Right lobe of liver (tissue), 6 donors: ENCODE results near the gene SPAG4. TPM values are rescaled to one million over a fixed set of nuclear protein-coding genes. Genes with fewer than 3 reads are reported as not detected.

Experiments used
- ATAC-seq, 4 donors: fragments of 200-7000 bp; cut with Tn5 transposase; one replicate each; pipeline ENCODE4 v1.9.1; 2020; ENCODE audit warnings: mild to moderate bottlenecking in 4 of 4, moderate library complexity in 4 of 4
- DNase-seq, 3 donors: peaks; one replicate each; pipeline ENCODE4 v3.0.0-alpha.2; 2020
- H3K27ac ChIP-seq, 3 donors: fragments of 200-600 bp; one replicate each; pipeline ENCODE4 v1.8.0; 2022
- H3K27me3 ChIP-seq, 2 donors: fragments of 200-600 bp; one replicate each; pipeline ENCODE4 v1.8.0; 2022
- H3K36me3 ChIP-seq, 4 donors: fragments of 200-600 bp; sonication (generic) in 1 of 4; one replicate each; pipeline versions ENCODE4 v1.5.1 to v1.8.0; 2017 to 2022; ENCODE audit warnings: control low read depth in 1 of 4
- H3K4me1 ChIP-seq, 4 donors: fragments of 200-600 bp; sonication (generic) in 1 of 4; one replicate each; pipeline versions ENCODE4 v1.5.1 to v1.8.0; 2017 to 2022; ENCODE audit warnings: control low read depth in 1 of 4
- H3K4me3 ChIP-seq, 3 donors: fragments of 200-600 bp; one replicate each; pipeline ENCODE4 v1.8.0; 2022
- H3K9me3 ChIP-seq, 4 donors: fragments of 200-600 bp; sonication (generic) in 1 of 4; one replicate each; pipeline versions ENCODE4 v1.5.1 to v1.8.0; 2017 to 2022; ENCODE audit warnings: control low read depth in 1 of 4
- CTCF ChIP-seq, 4 donors: fragments of 200-600 bp in 3 of 4; fragments of 450-650 bp in 1 of 4; IDR thresholded peaks; one replicate each; pipeline versions ENCODE4 v1.5.1 to v1.8.0; 2016 to 2022; ENCODE audit warnings: antibody characterized with exemption in 4 of 4, mild to moderate bottlenecking in 2 of 4
- POLR2A ChIP-seq: fragments of 450-650 bp; IDR thresholded peaks from one replicate; pipeline ENCODE4 v1.6.1; 2017; ENCODE audit warnings: antibody characterized with exemption, mild to moderate bottlenecking
- WGBS: methylation state at CpG from one replicate; pipeline ENCODE4 v1.1.6; 2018; ENCODE audit warnings: low coverage, low lambda C conversion rate; ENCODE audit not compliant: insufficient coverage; ENCODE audit errors: missing lambda C conversion rate; 5-methylcytosine and 5-hydroxymethylcytosine counted together
- intact Hi-C, 2 donors: fragments of 100-400 bp; cut with DNase I; formaldehyde crosslinking; loops; one replicate each; pipeline versions ENCODE4 v1.11.2 to v1.14.1; 2022
- total RNA-seq, 6 experiments: library from RNA; depleted of rRNA in 2 of 6; stranded (reverse); fragments of >200 nt in 2 of 6; fragmentation: NEBNext Ultra II Directional in 3 of 6; extraction: Animal tissue kit (Norgen Biotek cat#: 25700) in 3 of 6; gene quantifications; one replicate each; pipeline versions ENCODE4 v1.1.0 to v1.2.4, GENCODE V29; 2016 to 2023
- donor health status: DM: no; HTN: yes; CAD: no.
- donor health status: DM: no; HTN: no; CAD: no.
- donor health status: DM: no; HTN: no; CAD: no.
- donor health status: DM: no; HTN: yes; CAD: no.
- donor health status: DM: no; HTN: yes; CAD: no.

SPAG4 gene
- total RNA-seq, 6 experiments from 2014 or later: 1.7 to 13.8 (median 3.6) TPM

GRCh38 chr20:35660122-35660937 is 44.7 kb downstream of the SPAG4 start:
- DNase-seq (no peak), ATAC-seq (no peak)
- Histone ChIP-seq H3K4me1 (peaks cover 0 to 52% (median 16%) of the 10 kb centered on the region in 4 donors), H3K9me3 (no peaks in the 10 kb centered on the region), H3K36me3 (no peaks in the 10 kb centered on the region), H3K4me3 (no peak overlapping the region), H3K27ac (no peak overlapping the region), H3K27me3 (no peaks in the 10 kb centered on the region)
- intact Hi-C loops: no loop called here
- WGBS: 80% methylated on average over 8 of the region's 10 CpGs
- TF ChIP-seq CTCF (IDR thresholded peaks at IDR 0.05) (no peak), POLR2A (no peak)

GRCh38 chr20:35661053-35661452 is 45.4 kb downstream of the SPAG4 start:
- 55% methylated on average over 2 of the region's 2 CpGs for WGBS
- ATAC-seq (no peak), DNase-seq (no peak)
- H3K27ac ChIP-seq: no peak overlapping the region
- intact Hi-C loops: no loop called here
- H3K4me1 ChIP-seq: peaks cover 0 to 52% (median 16%) of the 10 kb centered on the region in 4 donors
- no peak for TF ChIP-seq CTCF (IDR thresholded peaks at IDR 0.05)
- no peak for TF ChIP-seq POLR2A
- H3K9me3 ChIP-seq: no peaks in the 10 kb centered on the region
- no peaks in the 10 kb centered on the region for H3K27me3 ChIP-seq
- H3K4me3 ChIP-seq: no peak overlapping the region
- H3K36me3 ChIP-seq: no peaks in the 10 kb centered on the region

- ATAC-seq (no peak), DNase-seq (no peak)
- TF ChIP-seq CTCF (IDR thresholded peaks at IDR 0.05) (no peak), POLR2A (no peak)
- Histone ChIP-seq H3K27me3 (no peaks in the 10 kb centered on the region), H3K9me3 (no peaks in the 10 kb centered on the region), H3K4me1 (peaks cover 0 to 51% (median 16%) of the 10 kb centered on the region in 4 donors), H3K36me3 (no peaks in the 10 kb centered on the region), H3K27ac (peak overlapping the region in 2 of 3 donors; percentile 2 to 17), H3K4me3 (no peak overlapping the region)
- WGBS: 28% methylated on average over 3 of the region's 3 CpGs
- intact Hi-C loops: no loop called here
These were observed 46.3 kb downstream of the SPAG4 start for GRCh38 chr20:35661908-35662307.

- ATAC-seq (no peak), DNase-seq (no peak)
- intact Hi-C loops: no loop called here
- WGBS: 47% methylated on average over 2 of the region's 2 CpGs
- Histone ChIP-seq H3K27me3 (no peaks in the 10 kb centered on the region), H3K4me1 (peaks cover 0 to 44% (median 16%) of the 10 kb centered on the region in 4 donors), H3K36me3 (no peaks in the 10 kb centered on the region), H3K4me3 (peak overlapping the region in 1 of 3 donors; percentile 93), H3K9me3 (no peaks in the 10 kb centered on the region), H3K27ac (peak overlapping the region in 1 of 3 donors; percentile 6)
- TF ChIP-seq CTCF (IDR thresholded peaks at IDR 0.05): no peak
These were observed 46.9 kb downstream of the SPAG4 start for GRCh38 chr20:35662551-35662950.
